Endothelial cell of umbilical vein (primary cell): ENCODE data around the gene INPP5A. TPM values are rescaled to one million over a fixed set of nuclear protein-coding genes. Genes with fewer than 3 reads are reported as not detected.

Experiments
- BruUV-seq: library from RNA; stranded (reverse); fragments of 400-500 nt; replicated peaks from 2 replicates; lab custom pipeline; 2021; lab: Mats Ljungman, UMichigan
- CTCF ChIA-PET: fragments of 300-600, 350-600 bp; sonication (Branson Sonifier 250); formaldehyde crosslinking; loops from one replicate; lab custom pipeline; 2021; ENCODE audit warnings: antibody characterized with exemption, inconsistent platforms; lab: Charles Lee
- POLR2A ChIA-PET: fragments of 300-600, 350-600 bp; sonication (Branson Sonifier 250); formaldehyde crosslinking; loops from one replicate; lab custom pipeline; 2021; ENCODE audit warnings: antibody characterized with exemption, inconsistent platforms; lab: Charles Lee
- DNase-seq: peaks from one replicate; pipeline ENCODE4 v3.0.0-alpha.2; 2011; ENCODE audit warnings: low read depth, low spot score
- FAIRE-seq: peaks from 2 replicates; lab custom pipeline; 2011; peaks lifted over from hg19 to GRCh38; lab: Jason Lieb, UNC
- H2AFZ ChIP-seq: 2 replicates; pipeline ENCODE4 v1.6.0; 2012; ENCODE audit warnings: low read depth, low read length, control low read depth, inconsistent platforms
- H3K27ac ChIP-seq: 2 replicates; pipeline ENCODE4 v1.5.1; 2011; ENCODE audit warnings: low read depth, mild to moderate bottlenecking, control low read depth, low read length, moderate library complexity; ENCODE audit not compliant: insufficient read depth
- H3K27me3 ChIP-seq, 2 experiments: 2 replicates each; pipeline versions ENCODE4 v1.6.0 to v1.6.1; 2011; ENCODE audit warnings: low read length in 2 of 2, mixed read lengths in 1 of 2; ENCODE audit not compliant: control insufficient read depth in 2 of 2, insufficient read depth in 2 of 2
- H3K36me3 ChIP-seq, 2 experiments: 2 replicates in 1 of 2; 3 replicates in 1 of 2; pipeline ENCODE4 v1.5.1; 2011; ENCODE audit warnings: low read length in 2 of 2, mild to moderate bottlenecking in 1 of 2, moderate library complexity in 1 of 2; ENCODE audit not compliant: control insufficient read depth in 2 of 2, insufficient read depth in 2 of 2; ENCODE audit errors: extremely low read depth in 1 of 2
- H3K4me1 ChIP-seq: 3 replicates; pipeline ENCODE4 v1.5.1; 2011; ENCODE audit warnings: mild to moderate bottlenecking, low read length; ENCODE audit not compliant: control insufficient read depth, insufficient read depth; ENCODE audit errors: extremely low read depth
- H3K4me2 ChIP-seq: 2 replicates; pipeline ENCODE4 v1.6.1; 2011; ENCODE audit warnings: low read length, control low read depth, mixed read lengths; ENCODE audit not compliant: insufficient read depth
- H3K4me3 ChIP-seq, 3 experiments: fragments of 200-600 bp in 1 of 3; sonication (generic), shearing (Covaris generic) in 1 of 3; replicated peaks in 1 of 3; 2 replicates each; pipeline ENCODE4 v1.5.1; 2011 to 2016; ENCODE audit warnings: control low read depth in 3 of 3, low read length in 3 of 3, mild to moderate bottlenecking in 2 of 3, inconsistent platforms in 1 of 3, low read depth in 1 of 3, moderate library complexity in 1 of 3; ENCODE audit not compliant: insufficient read depth in 1 of 3
- H3K79me2 ChIP-seq: 2 replicates; pipeline ENCODE4 v1.6.0; 2012; ENCODE audit warnings: low read length, inconsistent platforms; ENCODE audit not compliant: control insufficient read depth, insufficient read depth
- H3K9ac ChIP-seq: replicated peaks from 2 replicates; pipeline ENCODE3; 2011; ENCODE audit warnings: low read length, control low read depth; ENCODE audit not compliant: insufficient read depth; ENCODE audit errors: extremely low read depth
- H3K9me1 ChIP-seq: replicated peaks from 3 replicates; pipeline ENCODE4 v1.6.0; 2011; ENCODE audit warnings: mild to moderate bottlenecking, low read length; ENCODE audit not compliant: control insufficient read depth, insufficient read depth; ENCODE audit errors: extremely low read depth
- H3K9me3 ChIP-seq: replicated peaks from 2 replicates; pipeline ENCODE4 v1.5.1; 2012; ENCODE audit warnings: low read length, inconsistent platforms; ENCODE audit not compliant: control insufficient read depth, insufficient read depth
- H4K20me1 ChIP-seq: replicated peaks from 2 replicates; pipeline ENCODE3; 2011; ENCODE audit warnings: mild to moderate bottlenecking, low read length; ENCODE audit not compliant: control insufficient read depth, insufficient read depth; ENCODE audit errors: extremely low read depth
- EZH2 ChIP-seq: IDR thresholded peaks from 2 replicates; pipeline ENCODE4 v1.6.1; 2012; ENCODE audit warnings: borderline replicate concordance, low read depth, mild to moderate bottlenecking, moderate library complexity, low read length, inconsistent platforms; ENCODE audit not compliant: severe bottlenecking
- FOS ChIP-seq: IDR thresholded peaks from 2 replicates; pipeline ENCODE4 v1.6.1; 2011; ENCODE audit warnings: mild to moderate bottlenecking, low read length, moderate library complexity, borderline replicate concordance; ENCODE audit not compliant: insufficient read depth
- GATA2 ChIP-seq: IDR thresholded peaks from 2 replicates; pipeline ENCODE4 v1.7.0; 2011; ENCODE audit warnings: low read depth, mild to moderate bottlenecking, moderate library complexity, mixed read lengths, low read length; ENCODE audit not compliant: insufficient read length, insufficient read depth
- JUN ChIP-seq: IDR thresholded peaks from 2 replicates; pipeline ENCODE4 v1.6.1; 2011; ENCODE audit warnings: borderline replicate concordance, low read depth; ENCODE audit not compliant: insufficient read length, insufficient read depth
- MYC ChIP-seq: IDR thresholded peaks from one replicate; pipeline ENCODE4 v1.6.1; 2011; ENCODE audit warnings: mild to moderate bottlenecking, low read depth, low read length
- POLR2A ChIP-seq: IDR thresholded peaks from 2 replicates; pipeline ENCODE4 v1.6.1; 2012; ENCODE audit warnings: low read depth, mild to moderate bottlenecking, control low read depth, low read length
- POLR2AphosphoS5 ChIP-seq: IDR thresholded peaks from 2 replicates; pipeline ENCODE4 v1.6.1; 2012; ENCODE audit warnings: low read depth, mild to moderate bottlenecking, control low read depth, low read length, moderate library complexity; ENCODE audit not compliant: insufficient read depth
- dilution Hi-C: fragments of 300-500 bp; cut with MboI; formaldehyde crosslinking; loops from one replicate; pipeline ENCODE4 v1.15.0; 2019; ENCODE audit warnings: low sequenced_read_pairs; ENCODE audit not compliant: extremely low pct_ligation_motif_present
- intact Hi-C: fragments of 100-400 bp; cut with micrococcal nuclease; formaldehyde crosslinking; loops from one replicate; pipeline ENCODE4 v1.10.0; 2022
- polyA plus RNA-seq, 4 experiments: library from polyadenylated mRNA; depleted of rRNA in 3 of 4; stranded (reverse) in 3 of 4; unstranded in 1 of 4; fragments of >200 nt; gene quantifications; 2 replicates each; pipeline versions ENCODE4 v1.2.1 to v1.2.3, GENCODE V29; 2011 to 2012; ENCODE audit warnings: missing spikeins in 1 of 4
- total RNA-seq: library from RNA; stranded (reverse); gene quantifications from 2 replicates; pipeline ENCODE4 v1.2.3, GENCODE V29; 2021
- TF ChIP-seq, protein P1 (sequence below), 2 donors: IDR thresholded peaks; 1 replicate in 1 of 2; 2 replicates in 1 of 2; pipeline ENCODE4 v1.5.1; 2011; ENCODE audit warnings: low read length in 2 of 2, mild to moderate bottlenecking in 2 of 2, moderate library complexity in 2 of 2, control low read depth in 1 of 2, inconsistent platforms in 1 of 2, low read depth in 1 of 2; ENCODE audit not compliant: insufficient read depth in 1 of 2; ENCODE audit errors: extremely low read depth in 1 of 2
- TF ChIP-seq, protein P2 (sequence below): IDR thresholded peaks from 2 replicates; pipeline ENCODE4 v1.6.1; 2011; ENCODE audit not compliant: insufficient read depth, insufficient read length

Gene INPP5A
- total and polyA plus RNA-seq, 2 donors (not counting 3 experiments of a cell fraction or from before 2014, with no cell fraction given): 22.9 to 33.2 TPM

DNA sequence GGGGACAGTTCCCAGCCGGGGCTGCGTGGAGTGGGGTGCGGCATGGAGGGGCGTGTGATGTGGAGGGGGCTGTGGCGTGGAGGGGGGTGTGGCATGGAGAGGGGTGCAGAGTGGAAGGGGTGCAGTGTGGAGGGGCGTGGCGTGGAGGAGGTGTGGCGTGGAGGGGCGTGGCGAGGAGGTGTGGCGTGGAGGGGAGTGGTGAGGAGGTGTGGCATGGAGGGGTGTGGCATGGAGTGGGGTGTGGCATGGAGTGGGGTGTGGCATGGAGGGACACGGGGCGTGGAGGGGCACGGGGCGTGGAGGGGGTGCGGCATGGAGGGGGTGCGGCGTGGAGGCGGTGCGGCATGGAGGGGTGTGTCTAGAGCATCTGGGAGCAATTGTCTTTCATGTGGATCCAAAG is 214.8 kb downstream of the INPP5A start:
- no peaks in the 10 kb centered on the region for H3K9me3 ChIP-seq

More for the DNA sequence above, 214.8 kb downstream of the INPP5A start:
- H3K4me2 ChIP-seq: no peak overlapping the region
- H3K36me3 ChIP-seq: no peaks in the 10 kb centered on the region
- CTCF ChIA-PET: no interaction called here
- no peaks in the 10 kb centered on the region for H4K20me1 ChIP-seq
- intact Hi-C loops (no loop called here), dilution Hi-C loops (no loop called here)
- DNase-seq: no peak
- FAIRE-seq: no peak
- BruUV-seq: no TSS peak
- no peak overlapping the region for H2AFZ ChIP-seq
- H3K79me2 ChIP-seq: no peaks in the 10 kb centered on the region
- H3K4me1 ChIP-seq: no peaks in the 10 kb centered on the region
- TF ChIP-seq EZH2 (no peak), GATA2 (no peak), POLR2A (no peak), FOS (no peak), JUN (no peak), POLR2AphosphoS5 (no peak), MYC (no peak)
- TF ChIP-seq, protein P1, sequence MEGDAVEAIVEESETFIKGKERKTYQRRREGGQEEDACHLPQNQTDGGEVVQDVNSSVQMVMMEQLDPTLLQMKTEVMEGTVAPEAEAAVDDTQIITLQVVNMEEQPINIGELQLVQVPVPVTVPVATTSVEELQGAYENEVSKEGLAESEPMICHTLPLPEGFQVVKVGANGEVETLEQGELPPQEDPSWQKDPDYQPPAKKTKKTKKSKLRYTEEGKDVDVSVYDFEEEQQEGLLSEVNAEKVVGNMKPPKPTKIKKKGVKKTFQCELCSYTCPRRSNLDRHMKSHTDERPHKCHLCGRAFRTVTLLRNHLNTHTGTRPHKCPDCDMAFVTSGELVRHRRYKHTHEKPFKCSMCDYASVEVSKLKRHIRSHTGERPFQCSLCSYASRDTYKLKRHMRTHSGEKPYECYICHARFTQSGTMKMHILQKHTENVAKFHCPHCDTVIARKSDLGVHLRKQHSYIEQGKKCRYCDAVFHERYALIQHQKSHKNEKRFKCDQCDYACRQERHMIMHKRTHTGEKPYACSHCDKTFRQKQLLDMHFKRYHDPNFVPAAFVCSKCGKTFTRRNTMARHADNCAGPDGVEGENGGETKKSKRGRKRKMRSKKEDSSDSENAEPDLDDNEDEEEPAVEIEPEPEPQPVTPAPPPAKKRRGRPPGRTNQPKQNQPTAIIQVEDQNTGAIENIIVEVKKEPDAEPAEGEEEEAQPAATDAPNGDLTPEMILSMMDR (IDR thresholded peaks at IDR 0.05; ENCODE audit: extremely low read depth in 1 of 2, insufficient read depth in 1 of 2, low read depth in 1 of 2, low read length in 2 of 2): no peak
- TF ChIP-seq, protein P2, sequence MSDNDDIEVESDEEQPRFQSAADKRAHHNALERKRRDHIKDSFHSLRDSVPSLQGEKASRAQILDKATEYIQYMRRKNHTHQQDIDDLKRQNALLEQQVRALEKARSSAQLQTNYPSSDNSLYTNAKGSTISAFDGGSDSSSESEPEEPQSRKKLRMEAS: no peak
- no peak overlapping the region for H3K9ac ChIP-seq
- no peaks in the 10 kb centered on the region for H3K27me3 ChIP-seq
- no peak overlapping the region for H3K4me3 ChIP-seq
- H3K27ac ChIP-seq: no peak overlapping the region
- H3K9me1 ChIP-seq: no peaks in the 10 kb centered on the region
- POLR2A ChIA-PET: no interaction called here
